Activated T-helper 1 cell treated with anti-CD3 and anti-CD28 coated beads, Interleukin-2, amount 50 U/mL, for 16 hours (primary cell): ENCODE measurements around the gene P2RY2.
"Not testable (repeated sequence)": the region's sequence is repeated elsewhere in the genome, so short reads cannot be mapped to it uniquely, and the experiment has no call there.

Experiments used
- DNase-seq, 2 donors: peaks; one replicate each; pipeline ENCODE4 v3.0.0-alpha.2; 2020; ENCODE audit warnings: low read depth in 1 of 2, low spot score in 1 of 2

Gene P2RY2

DNA sequence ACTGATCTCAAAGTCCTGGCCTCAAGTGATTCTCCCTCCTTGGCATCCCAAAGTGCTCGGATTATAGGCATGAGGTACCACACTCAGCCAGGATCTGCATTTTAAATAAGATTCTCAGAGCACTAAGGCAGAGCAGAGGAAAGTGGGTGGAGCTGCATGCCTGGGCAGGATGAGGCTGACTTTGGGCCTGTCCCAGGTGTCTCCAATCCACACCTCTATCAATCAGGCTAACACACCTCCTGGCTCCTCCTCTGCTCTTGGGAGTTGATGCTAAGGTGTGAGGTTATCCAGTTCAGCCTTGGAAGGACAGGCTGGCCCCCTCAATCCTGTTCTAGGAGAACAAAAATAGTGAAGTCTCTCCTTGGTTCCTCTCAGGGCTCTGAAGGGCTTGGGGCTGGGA, 30.2 kb upstream of the P2RY2 start:
- no peak for DNase-seq

DNA sequence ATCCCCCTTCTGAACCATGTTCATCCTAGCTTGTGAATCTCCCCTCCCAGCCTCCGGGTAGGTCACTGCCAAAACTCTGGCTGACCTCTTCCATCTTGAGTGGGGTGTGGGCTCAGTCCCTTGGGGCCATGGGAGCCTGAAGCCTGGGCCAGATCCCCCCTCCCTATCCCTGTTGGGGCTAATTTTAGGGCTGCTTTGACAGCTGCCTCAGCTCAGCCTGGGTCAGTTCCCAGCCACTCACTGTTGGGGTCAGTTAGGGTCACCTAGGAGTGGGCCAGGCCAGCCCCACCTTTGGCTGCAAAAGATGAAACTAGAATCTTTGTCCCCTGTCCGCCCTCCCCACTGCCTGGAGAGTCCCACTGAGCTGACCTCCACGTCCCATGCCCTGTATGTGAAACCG, 29.8 kb upstream of the P2RY2 start:
- no peak for DNase-seq

DNA sequence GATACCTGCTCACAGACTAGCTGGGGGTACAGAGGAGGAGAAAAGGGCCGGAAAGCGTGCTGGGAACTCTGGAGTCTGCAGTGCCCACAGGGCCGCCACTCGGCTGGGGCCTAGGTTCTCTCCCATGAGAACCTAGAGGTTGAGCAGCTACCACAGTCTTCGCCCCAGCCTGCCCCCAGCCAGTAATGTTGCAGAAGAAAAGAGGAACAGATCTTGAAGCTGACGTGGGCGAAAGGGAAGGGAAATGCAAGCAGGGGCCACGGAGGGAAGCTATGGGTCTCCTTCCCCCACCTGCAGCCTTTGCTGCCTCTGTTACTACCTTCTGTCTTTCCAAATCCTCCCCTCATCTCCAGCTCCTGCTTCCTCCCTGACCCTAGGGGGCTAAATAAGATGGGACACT, 28.8 kb upstream of the P2RY2 start:
- no peak for DNase-seq

DNA sequence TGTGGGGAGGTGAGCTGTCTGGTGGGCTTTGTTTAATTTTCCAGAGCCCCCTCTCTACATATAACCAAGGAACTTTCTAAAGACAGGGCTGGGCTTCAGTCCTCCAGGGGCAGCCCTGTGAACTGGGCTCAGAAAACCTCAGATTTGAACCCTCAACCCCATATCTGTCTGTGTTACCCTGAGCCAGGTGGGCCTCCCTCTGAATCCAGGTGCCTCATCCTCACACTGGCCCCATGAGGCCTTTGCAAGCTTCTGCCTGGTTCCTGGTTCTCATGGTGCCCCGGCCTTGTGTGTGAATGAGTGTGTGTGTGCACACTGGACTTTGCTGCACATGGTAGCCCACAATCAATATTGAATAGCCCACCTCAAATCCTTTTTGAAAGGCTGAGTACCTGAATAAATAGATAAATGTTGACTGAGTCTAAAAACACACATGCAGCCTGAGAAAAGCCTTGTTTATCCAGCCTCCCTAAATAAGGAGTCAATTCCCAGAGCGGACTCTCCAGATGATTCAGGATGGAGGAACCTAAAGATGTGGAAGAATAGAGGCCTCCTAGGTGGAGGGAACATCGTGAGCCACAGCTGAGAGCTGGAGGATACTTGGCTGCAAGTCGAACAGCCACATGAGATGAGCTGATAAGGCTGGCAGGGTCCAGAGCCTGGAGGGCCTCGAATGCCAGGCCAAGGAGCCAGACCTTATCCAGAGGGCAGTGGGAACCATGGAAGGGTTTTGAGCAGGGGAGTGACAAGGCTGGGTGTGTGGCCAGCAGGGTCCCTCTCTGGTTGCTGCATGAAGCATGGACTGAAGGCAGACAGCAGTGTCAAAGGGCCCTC, 28.1 kb upstream of the P2RY2 start:
- no peak for DNase-seq

DNA sequence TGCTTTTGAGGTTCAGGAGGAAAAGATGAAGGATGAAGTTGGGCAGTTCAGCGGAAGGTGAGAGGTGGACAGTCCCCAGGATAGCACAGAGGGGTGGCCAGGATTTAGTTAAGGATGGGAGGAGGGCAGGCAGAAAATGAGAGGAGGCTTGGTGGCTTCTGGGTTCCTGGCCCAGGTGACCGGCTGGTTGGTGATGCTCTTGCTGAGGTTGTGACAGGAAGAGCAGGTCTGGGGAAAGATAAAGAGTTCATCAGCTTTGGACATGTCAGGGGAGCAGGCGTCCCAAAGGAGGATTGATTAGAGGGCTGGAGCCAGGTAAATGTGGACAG, 27.6 kb upstream of the P2RY2 start:
- no peak for DNase-seq

DNA sequence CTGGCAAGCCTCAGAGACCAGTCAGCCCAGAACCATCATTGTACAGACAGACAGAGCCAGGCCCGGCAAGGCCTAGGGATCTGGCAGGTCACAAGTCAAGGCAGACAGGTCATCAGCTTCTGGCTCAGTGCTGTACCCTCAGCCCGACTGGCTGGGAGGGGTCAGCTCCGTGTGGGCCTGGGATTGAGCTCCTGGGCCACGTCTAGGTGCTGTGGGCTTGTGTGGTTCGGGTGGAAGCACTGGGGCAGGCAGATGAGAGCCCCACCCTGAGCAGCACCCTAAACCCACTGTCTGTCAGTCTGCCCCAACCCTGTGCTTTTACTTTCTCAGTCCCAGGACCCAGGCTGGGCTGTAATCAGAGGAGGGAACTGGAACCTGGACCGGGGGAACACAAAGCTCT, 26.9 kb upstream of the P2RY2 start:
- no peak for DNase-seq

DNA sequence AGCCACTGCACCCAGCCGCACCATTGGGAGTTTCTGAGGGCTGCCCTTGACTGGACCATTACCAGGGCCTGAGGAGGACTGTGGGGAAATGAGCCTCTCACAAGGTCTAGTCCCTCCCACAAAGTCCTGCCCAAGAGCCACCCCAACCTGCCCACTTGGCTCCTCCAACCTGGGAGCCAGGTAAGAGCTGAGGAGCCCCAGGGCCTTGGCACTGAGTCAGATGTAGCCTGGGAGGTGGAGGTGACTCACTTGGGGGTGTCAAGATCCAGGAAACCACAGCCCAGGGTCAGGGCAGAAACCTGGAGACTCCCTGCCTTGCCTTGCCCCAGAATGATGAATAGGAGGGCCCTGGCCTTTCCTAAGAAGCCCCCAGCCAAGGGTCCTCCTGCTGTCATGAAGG, 25.8 kb upstream of the P2RY2 start:
- no peak for DNase-seq

DNA sequence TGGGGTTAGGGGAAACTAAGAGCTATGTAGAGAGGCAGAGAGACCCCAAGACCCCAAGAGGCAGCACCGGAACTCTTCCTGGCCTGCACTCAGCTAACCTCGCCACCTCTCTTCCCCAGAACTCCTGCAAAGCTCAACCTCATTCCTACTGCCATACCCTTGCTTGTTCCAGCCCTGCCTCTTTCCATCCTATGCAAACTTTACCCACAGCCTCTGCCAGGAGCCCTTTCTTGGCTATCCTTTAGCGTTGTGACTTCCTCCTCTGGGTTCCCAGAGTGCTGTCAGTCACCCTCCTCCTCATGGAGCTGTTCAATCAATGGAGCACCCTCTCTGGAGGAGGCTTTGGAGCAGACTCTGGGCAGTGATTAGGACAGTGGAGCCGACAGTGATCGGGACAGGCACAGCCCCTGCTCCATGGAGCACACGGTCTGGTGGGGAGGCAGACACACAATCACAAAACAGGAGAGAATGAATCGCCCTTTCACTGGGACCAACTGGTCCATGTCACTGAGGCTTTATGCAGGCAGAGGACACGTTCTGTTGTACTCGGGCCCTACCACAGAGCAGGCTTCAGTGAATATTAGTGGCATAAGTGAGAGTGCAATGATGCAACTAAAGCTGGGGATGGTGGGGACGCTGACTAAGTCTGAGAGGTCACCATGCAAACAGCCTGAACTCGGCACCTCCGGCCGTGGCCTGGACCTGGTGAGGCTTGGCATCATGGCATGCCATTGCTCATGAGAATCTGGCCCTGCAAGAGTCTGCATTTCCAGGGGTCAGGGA, 24.6 kb upstream of the P2RY2 start:
- DNase-seq: no peak

DNA sequence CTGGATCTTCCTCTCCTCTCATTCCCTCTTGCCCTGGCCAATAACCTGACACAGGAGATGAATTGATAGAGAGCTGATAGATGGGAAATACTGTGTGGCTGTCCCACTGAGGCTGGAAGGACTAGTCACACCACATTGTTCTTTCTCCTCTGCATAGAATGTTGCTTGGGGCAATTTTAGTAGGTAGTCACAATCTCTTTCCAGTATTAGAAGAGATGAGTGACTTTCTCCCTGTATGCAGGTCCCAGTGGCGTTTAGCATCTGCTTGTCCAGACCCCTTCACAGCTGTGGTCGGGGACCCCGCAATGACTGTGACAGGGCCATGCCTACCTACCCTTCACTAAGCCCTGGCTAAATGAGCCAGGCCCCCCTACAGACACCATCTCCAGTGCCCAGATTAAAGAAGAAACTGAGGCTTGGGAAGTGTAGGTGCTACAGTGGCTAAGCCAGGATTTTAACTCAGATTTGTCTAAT, 24.0 kb upstream of the P2RY2 start:
- no peak for DNase-seq

DNA sequence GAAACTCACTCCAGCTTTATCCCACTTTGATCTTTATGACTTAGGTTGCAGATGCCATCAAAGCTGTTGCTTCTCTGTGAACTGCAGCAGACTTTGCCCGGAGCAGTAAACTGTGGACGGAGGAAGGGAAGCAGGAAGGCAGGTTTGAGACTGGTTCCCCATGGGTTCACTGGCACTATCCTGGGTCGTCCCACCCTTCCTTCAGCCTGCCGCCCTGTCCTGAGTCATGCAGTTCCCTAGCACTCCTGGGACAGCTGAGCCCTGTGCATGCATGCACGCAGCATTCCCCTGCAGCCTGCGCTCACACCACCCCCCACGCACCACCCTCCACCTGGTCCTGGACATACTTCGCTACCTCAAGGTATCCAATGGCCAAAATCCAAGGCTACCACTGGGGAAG, 23.5 kb upstream of the P2RY2 start:
- DNase-seq: no peak

DNA sequence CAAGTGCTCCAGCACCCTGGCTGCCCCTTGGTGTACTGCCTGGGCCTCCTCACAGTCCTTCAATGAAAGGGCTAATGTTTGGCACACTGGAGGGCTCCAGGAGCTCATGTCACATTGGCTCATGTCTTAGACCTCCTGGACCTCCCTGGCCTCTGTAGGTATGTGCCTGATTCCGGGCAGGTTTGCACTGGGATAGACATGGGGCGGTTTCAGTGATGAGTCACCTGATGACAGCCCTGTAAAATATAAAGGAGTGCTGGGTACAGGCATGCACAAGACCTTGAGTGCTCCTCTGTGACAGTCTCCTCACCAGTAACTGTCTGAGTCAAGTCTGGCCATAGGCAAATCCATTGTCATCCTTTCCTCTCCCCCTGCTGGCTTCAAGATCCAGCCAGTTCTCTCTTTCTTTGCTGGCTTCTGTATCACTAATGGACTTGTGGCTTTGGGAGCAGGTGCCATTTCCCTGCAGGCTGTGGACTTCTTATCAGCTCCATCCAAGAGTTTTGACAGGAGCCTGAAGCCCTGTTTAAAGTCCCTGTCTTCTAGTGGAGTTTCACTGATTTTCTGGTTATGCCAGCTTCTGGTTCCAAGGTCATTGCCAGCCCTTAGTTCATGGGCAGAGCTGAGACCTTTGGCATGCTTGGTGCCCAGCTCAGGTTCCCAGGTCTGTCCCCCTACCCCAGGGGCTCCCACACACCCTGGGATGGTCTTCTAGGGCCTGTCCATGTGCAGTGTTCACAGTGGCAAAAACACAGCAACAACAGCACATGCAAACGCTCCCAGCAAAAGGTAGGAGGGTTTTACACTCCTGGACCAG, 22.7 kb upstream of the P2RY2 start:
- no peak for DNase-seq

DNA sequence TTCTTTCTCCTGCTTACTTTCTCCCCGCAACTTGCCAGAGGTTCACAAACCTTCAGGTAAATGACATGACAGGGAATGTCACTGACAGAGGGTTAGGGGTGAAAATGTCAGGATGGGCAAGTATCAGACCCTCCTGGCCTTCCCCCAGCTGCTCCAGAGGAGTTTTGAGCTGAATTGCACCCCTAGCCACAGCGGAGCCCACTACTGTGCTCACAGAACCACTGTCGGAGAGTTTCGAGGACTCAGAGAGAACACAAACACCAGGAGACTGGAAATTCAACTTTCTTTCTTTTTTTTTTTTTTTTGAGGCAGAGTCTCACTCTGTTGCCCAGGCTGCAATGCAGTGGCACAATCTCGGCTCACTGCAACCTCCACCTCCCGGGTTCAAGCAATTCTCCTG, 21.5 kb upstream of the P2RY2 start:
- DNase-seq: no peak

DNA sequence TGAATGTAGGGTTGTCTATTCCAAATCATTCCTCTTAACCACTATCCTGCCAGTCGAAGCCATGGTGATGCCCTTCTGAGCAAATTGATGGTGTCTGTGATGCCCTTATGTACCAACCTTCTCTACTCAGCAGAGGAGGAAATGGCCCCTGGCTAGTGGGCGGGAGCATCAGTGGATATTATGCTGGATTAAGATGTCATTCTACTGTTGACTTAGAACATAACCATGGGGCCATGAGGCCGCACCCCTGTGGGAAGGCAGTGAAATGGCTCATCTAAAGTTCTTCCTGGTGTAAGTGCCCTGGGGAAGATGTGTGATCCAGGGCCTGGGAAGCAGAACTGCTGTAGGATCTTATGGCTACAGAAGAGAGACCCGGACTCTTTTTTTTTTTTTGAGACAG, 20.7 kb upstream of the P2RY2 start:
- no peak for DNase-seq

DNA sequence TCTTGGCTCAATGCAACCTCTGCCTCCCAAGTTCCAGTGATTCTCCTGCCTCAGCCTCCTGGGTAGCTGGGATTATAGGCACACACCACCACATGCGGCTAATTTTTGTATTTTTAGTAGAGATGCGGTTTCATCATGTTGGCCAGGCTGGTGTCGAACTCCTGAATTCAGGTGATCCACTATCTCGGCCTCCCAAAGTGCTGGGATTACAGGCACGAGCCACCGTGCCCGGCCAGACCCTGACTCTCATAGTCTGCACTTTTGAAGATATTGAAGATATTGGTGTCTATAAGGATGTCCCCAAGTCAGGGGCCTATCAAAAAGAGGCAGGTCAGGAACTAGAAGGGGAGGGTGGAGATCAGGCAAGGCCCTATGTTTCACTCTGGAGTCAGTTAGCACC, 20.3 kb upstream of the P2RY2 start:
- not testable (repeated sequence) for DNase-seq

DNA sequence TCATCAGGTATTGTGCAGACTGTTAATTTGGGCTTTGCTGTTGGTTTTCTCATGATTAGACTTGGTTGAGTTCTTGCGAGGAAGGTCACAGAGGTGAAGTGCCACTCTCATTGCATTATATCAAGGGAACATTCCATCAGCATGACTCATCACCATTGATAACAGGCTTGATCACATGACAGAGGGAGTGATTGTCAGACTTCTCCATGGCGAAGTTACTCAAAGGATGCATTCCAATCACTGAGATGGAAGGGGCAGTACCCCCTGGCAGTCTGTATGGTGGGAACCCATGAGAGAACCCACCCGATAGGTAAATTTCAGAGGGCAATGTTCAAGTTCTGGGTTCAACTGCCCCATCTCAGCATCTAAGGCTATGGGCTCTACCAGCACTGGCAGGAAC, 19.4 kb upstream of the P2RY2 start:
- DNase-seq: no peak

DNA sequence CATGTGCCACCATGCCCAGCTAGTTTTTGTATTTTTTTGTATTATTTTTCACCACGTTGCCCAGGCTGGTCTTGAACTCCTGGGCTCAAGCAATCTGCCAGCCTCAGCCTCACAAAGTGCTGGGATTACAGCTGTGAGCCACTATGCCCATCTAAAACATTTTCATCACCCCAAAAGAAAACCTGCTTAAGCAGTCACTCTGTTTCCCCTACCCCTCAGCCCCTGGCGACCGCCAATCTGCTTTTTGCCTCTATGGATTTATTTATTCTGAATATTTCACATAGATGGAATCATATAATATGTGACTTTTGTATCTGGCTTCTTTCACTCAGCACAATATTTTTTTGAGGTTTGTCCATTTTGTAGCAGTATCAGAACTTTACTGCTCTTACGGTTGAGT, 18.6 kb upstream of the P2RY2 start:
- no peak for DNase-seq

DNA sequence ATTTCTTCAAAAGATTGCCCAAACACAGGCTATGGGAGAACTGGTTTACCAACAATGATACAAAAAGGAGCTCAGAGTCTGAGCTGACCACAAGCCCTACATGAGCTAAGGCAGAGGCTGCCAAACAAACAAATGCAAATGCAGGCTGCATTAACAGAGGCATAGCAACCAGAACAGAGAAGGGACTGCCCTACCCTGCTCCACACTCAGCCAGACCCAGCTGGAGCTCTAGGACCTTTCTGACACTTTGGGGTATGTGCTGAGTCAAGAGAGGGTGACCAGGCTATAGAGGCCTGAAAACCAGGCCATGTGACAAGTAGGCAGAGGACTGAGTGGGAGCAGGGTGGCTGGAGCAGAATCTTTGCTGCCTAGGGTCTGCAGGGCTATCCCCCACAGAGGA, 17.8 kb upstream of the P2RY2 start:
- DNase-seq: no peak

DNA sequence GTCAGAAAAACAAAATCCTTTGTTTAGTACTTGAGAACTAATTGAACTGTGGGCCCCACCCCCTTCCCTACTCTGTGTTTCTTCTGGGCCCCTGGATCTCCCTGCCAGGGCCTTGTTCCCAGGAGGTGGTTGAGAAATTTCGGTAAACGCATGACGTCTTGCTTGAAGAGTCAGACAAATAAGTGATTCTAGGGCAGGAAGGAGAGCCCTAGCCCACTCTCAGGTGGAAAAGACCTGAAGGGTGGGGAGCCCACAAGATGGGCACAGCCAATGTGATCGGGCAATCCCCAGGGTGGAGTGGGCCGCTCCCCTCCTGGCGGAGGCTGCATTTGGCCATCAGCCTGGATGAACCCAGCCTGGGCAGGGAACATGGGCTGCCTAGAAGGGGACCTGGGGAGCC, 16.8 kb upstream of the P2RY2 start:
- DNase-seq: no peak

DNA sequence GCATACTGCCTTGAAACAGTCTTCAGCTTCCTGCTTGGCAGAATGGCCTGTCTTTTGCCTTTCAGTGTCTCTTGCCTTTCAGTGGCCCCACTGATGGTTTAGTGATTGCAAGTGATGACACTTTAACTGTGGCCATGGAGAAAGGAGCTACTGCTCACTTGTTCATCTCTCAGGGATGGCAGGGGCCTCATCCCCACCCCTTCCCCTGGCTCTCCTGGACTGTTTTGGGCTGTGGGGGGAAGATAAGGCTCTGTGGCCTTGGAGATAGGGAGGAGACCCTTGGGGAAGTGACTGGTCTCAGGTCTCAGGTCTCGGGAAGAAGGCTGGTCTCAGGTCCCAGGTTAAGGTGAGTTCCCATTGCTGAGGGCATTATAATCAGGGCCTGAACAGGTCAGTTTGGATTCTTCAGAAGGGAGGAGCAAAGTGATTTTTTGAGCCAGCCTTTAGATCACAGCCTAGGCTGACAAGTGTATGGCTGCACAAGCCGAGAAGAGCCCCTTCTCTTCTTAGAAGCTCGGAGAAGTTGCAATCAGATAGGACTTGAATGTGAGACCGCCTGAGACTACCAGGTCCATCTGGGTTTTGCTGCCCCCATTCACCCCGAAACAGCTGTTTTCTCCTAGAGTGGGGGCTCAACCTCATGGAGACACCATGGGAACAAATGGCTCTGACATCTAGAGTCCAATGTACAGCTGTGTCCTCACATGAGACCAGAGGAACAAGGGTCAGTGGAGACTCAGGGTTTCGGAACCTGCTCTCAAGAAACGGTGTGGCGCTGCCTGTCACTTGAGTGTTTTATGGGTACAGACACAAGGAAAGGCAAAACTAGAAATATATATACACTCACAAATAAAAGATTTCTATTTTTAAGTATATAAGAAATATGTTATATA, 15.9 kb upstream of the P2RY2 start:
- no peak for DNase-seq

DNA sequence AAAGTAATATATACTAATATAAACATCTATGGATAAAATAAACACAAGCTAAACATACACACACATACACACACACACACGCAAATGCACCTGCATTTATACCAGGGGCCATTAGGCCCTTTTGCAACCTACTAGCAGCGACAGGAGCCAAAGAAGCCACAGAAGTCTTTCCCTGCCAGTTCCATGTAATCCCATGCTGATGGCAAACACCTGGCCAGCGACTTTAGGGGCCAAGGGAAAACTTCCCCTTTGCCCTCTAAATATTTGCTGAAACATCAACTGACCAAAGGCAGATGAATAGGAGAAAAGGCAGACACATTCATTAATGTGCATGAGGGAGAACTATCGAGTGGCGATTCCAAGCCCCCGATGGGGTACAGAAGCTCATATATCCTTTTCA, 14.8 kb upstream of the P2RY2 start:
- DNase-seq: no peak

DNA sequence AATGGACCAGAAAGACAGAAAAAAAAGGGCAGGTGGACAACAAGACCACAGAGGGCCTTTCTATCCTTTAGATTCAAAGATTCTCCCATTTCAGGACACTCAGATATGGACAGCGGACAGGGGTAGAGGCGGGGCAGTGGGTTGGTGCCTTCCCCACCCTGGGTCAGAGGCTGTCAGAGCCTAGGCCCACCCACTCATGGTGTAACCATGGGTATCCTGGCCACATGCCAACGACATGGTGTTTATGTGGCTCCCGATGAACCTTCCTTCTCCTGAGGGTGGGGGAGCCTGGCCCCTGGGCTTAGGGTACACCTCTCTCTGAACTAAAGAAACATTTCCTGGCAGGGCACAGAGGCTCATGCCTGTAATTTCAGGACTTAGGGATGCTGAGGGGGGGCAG, 14.3 kb upstream of the P2RY2 start:
- no peak for DNase-seq
